ENCODE data around the gene CAB39. TPM values are rescaled to one million over a fixed set of nuclear protein-coding genes. Genes with fewer than 3 reads are reported as not detected.
A peak's percentile ranks its signal among the peaks of the same experiment; 100 is the strongest.

Gene CAB39
- total RNA-seq, 1 donor = 53.2 TPM

GRCh38 chr2:230829959-230830358 is 117.3 kb downstream of the CAB39 start:
- H3K36me3 ChIP-seq (ENCODE audit: insufficient read depth, low read length) = no peaks in the 10 kb centered on the region
- no peaks in the 10 kb centered on the region for H3K79me2 ChIP-seq (ENCODE audit: insufficient read depth, low read length)
- no peaks in the 10 kb centered on the region for H4K20me1 ChIP-seq (ENCODE audit: insufficient read depth, low read length)
- no peak overlapping the region for H2AFZ ChIP-seq (ENCODE audit: low read length)
- no peak for TF ChIP-seq CTCF (IDR thresholded peaks at IDR 0.05; ENCODE audit: extremely low read depth, low read depth, low read length)
- H3K4me2 ChIP-seq (ENCODE audit: insufficient read depth, low read length) = no peak overlapping the region
- no peak overlapping the region for H3K27ac ChIP-seq (ENCODE audit: low read depth, low read length)
- peaks cover 42% of the 10 kb centered on the region for H3K27me3 ChIP-seq (ENCODE audit: insufficient read depth, low read length)
- H3K9me3 ChIP-seq (ENCODE audit: low read depth, low read length) = peaks cover 4% of the 10 kb centered on the region
- no peak overlapping the region for H3K4me3 ChIP-seq (ENCODE audit: insufficient read depth, low read length)
- DNase-seq (ENCODE audit: insufficient read length, low spot score, missing footprints) = no peak
- H3K4me1 ChIP-seq (ENCODE audit: insufficient read depth, low read length) = no peaks in the 10 kb centered on the region

GRCh38 chr2:230830428-230830827 is 117.8 kb downstream of the CAB39 start:
- no peak for TF ChIP-seq CTCF (IDR thresholded peaks at IDR 0.05; ENCODE audit: extremely low read depth, low read depth, low read length)
- no peaks in the 10 kb centered on the region for H3K36me3 ChIP-seq (ENCODE audit: insufficient read depth, low read length)
- H3K4me2 ChIP-seq (ENCODE audit: insufficient read depth, low read length) = no peak overlapping the region
- H4K20me1 ChIP-seq (ENCODE audit: insufficient read depth, low read length) = no peaks in the 10 kb centered on the region
- no peaks in the 10 kb centered on the region for H3K4me1 ChIP-seq (ENCODE audit: insufficient read depth, low read length)
- no peak for DNase-seq (ENCODE audit: insufficient read length, low spot score, missing footprints)
- peaks cover 4% of the 10 kb centered on the region for H3K9me3 ChIP-seq (ENCODE audit: low read depth, low read length)
- H3K27me3 ChIP-seq (ENCODE audit: insufficient read depth, low read length) = peaks cover 40% of the 10 kb centered on the region
- no peaks in the 10 kb centered on the region for H3K79me2 ChIP-seq (ENCODE audit: insufficient read depth, low read length)
- H2AFZ ChIP-seq (ENCODE audit: low read length) = no peak overlapping the region
- H3K27ac ChIP-seq (ENCODE audit: low read depth, low read length) = no peak overlapping the region
- no peak overlapping the region for H3K4me3 ChIP-seq (ENCODE audit: insufficient read depth, low read length)

GRCh38 chr2:230840301-230840700 is 127.7 kb downstream of the CAB39 start:
- no peak for DNase-seq (ENCODE audit: insufficient read length, low spot score, missing footprints)
- H3K4me1 ChIP-seq (ENCODE audit: insufficient read depth, low read length) = no peaks in the 10 kb centered on the region
- H3K9me3 ChIP-seq (ENCODE audit: low read depth, low read length) = peaks cover 2% of the 10 kb centered on the region
- H3K4me3 ChIP-seq (ENCODE audit: insufficient read depth, low read length) = no peak overlapping the region
- no peak overlapping the region for H3K4me2 ChIP-seq (ENCODE audit: insufficient read depth, low read length)
- H3K27me3 ChIP-seq (ENCODE audit: insufficient read depth, low read length) = peaks cover 12% of the 10 kb centered on the region
- no peak overlapping the region for H3K27ac ChIP-seq (ENCODE audit: low read depth, low read length)
- TF ChIP-seq CTCF (IDR thresholded peaks at IDR 0.05; ENCODE audit: extremely low read depth, low read depth, low read length) = no peak
- no peaks in the 10 kb centered on the region for H3K36me3 ChIP-seq (ENCODE audit: insufficient read depth, low read length)
- H2AFZ ChIP-seq (ENCODE audit: low read length) = no peak overlapping the region
- H3K79me2 ChIP-seq (ENCODE audit: insufficient read depth, low read length) = no peaks in the 10 kb centered on the region
- no peaks in the 10 kb centered on the region for H4K20me1 ChIP-seq (ENCODE audit: insufficient read depth, low read length)

GRCh38 chr2:230842473-230842872 is 129.8 kb downstream of the CAB39 start:
- Histone ChIP-seq H4K20me1 (ENCODE audit: insufficient read depth, low read length) (no peaks in the 10 kb centered on the region), H3K4me3 (ENCODE audit: insufficient read depth, low read length) (no peak overlapping the region), H3K36me3 (ENCODE audit: insufficient read depth, low read length) (no peaks in the 10 kb centered on the region), H3K4me1 (ENCODE audit: insufficient read depth, low read length) (no peaks in the 10 kb centered on the region), H3K4me2 (ENCODE audit: insufficient read depth, low read length) (peak overlapping the region; percentile 13), H3K27me3 (ENCODE audit: insufficient read depth, low read length) (peaks cover 12% of the 10 kb centered on the region), H3K27ac (ENCODE audit: low read depth, low read length) (no peak overlapping the region), H2AFZ (ENCODE audit: low read length) (no peak overlapping the region), H3K9me3 (ENCODE audit: low read depth, low read length) (peaks cover 2% of the 10 kb centered on the region), H3K79me2 (ENCODE audit: insufficient read depth, low read length) (no peaks in the 10 kb centered on the region)
- TF ChIP-seq CTCF (IDR thresholded peaks at IDR 0.05; ENCODE audit: extremely low read depth, low read depth, low read length) = no peak
- no peak for DNase-seq (ENCODE audit: insufficient read length, low spot score, missing footprints)

All from osteoblast (primary cell).